Medulla oblongata (tissue), 1 donor: ENCODE data around the gene CFAP97D1.
"Not testable (repeated sequence)": the region's sequence is repeated elsewhere in the genome, so short reads cannot be mapped to it uniquely, and the experiment has no call there.

Source experiments
- DNase-seq: peaks from one replicate; pipeline ENCODE4 v3.0.0-alpha.2; 2015; ENCODE audit errors: extremely low spot score

CFAP97D1 gene

DNA sequence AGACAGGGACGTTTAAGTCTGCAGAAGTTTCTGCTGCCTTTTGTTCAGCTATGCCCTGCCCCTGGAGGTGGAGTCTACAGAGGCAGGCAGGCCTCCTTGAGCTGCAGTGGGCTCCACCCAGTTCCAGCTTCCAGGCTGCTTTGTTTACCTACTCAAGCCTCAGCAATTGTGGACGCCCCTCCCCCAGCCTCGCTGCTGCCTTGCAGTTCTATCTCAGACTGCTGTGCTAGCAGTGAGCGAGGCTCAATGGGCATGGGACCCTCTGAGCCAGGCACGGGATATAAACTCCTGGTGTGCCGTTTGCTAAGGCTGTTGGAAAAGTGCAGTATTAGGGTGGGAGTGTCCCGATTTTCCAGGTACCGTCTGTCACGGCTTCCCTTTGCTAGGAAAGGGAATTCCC, 17.8 kb downstream of the CFAP97D1 start:
- not testable (repeated sequence) for DNase-seq

DNA sequence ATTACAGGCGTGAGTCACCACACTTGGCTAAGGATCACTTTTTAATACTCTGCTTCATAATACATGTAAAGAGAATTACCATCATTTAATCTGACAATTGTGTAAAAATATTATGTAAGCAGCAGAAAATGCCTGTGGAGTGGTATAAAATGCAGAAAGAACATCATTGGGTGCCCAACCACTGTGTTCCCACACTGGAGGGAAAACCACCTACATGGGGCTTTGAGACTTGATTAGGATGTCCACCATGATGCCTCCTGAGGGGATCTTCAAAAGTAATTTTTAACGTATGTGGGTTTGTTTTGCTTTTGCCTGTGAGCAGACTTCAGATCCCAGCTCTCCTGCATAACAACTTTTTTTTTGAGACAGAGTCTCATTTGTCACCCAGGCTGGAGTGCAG, 18.8 kb downstream of the CFAP97D1 start:
- DNase-seq = no peak

DNA sequence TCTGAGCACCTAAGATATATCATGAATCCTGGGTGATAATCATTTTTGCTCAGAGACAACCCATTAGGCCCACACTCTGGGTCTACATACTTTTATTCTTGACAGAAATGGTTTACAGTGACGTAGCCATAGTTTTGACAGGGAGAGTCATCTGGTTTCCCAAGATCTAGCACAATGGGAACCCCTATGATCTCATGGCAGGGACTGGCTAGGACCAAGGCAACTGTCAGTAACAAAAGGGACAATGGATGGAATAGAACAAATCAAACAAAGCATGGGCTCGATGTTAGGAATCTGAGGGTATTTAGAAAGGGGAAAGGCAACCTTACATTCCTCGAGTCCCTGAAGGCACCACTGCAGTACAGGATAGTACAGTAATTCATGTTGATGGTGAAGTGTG, 20.5 kb downstream of the CFAP97D1 start:
- peak; percentile 61 for DNase-seq

DNA sequence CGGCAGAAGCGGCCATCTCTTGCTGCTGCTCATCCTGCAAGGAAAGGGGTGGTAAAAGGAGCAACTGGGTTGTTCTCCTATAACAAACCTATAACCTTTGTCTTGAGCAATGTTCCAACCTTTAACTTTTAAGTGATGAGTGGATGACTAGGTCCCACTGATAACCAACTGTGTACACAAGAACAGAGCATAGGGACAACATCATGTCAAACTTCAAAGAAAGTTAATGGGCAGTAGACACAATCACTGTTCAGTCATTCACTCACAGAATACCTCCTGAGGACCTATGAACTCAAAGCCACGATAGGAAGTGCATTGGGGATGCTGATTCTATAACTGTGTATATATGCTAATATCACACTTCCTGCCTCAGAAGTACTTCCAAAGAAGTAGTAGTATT, 21.6 kb downstream of the CFAP97D1 start:
- no peak for DNase-seq

DNA sequence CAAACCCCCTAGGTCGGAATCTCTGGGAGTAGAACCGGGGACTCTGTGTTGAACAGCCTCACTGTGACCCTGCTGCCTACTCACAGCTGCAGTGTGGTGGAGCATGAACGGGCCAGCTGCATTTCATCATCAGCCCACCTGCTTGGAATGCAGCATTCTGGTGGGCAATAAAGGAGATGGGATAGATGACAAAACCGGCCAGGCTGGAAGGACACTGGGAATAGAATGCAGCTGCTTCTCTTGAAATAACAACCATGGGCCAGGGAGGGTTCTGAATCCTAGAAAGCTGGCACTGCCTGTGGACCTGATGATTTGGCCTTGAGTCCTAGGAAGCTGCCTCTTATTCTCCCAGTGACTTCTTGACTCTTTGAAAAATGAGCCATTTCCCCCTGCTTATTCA, 23.5 kb downstream of the CFAP97D1 start:
- DNase-seq = no peak

DNA sequence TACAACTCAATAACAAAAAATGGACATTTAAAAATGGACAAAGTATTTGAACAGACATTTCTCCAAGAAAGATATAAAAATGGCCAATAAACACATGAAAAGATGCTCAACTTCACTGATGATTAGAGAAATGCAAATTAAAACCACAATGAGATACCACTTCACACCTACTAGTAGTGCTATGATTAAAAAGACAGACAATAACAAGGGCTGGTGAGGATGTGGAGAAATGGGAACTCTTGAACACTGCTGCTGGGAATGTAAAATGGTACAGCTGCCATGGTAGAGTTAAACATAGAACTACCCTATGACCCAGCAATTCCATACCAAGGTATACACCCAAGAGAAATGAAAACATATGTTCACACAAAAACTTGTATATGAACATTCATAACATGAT, 24.9 kb downstream of the CFAP97D1 start:
- DNase-seq = no peak

DNA sequence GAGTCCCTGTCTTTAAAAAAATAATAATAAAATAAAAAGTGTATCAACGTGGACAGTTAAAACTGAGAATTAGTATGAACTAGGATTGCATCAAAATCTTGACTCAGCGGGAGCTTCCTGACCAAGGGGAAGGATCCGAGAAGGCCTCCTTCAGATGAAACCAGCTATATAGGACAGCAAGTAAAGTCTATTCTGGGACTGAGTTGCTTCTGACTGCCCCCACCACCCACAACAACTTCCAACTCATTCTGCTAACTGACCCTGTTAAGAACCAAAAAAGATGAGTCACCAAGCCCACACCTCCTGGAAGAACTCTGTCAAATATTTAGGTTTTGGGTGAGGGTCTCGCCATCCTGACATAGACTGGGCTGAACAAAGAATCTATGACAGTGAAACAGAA, 27.8 kb downstream of the CFAP97D1 start:
- no peak for DNase-seq

DNA sequence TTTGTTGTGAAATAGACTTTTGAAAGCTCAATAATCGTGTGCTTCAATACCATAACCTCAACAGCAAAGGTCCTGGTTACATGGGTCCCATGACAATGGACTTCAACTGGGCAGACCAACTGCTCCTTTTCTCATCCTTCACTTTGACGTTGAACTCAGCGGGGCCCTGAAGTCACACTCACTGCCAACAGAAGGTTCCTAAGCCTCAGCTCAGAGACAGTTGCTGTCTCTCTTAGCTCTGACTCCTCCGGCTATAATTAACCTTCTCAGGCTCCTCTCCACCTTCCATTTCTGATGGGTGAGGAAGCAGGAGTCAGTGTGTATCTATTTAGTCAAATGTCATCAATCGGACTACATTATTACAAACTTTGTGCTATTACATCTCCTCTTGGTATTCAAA, 28.9 kb downstream of the CFAP97D1 start:
- no peak for DNase-seq

DNA sequence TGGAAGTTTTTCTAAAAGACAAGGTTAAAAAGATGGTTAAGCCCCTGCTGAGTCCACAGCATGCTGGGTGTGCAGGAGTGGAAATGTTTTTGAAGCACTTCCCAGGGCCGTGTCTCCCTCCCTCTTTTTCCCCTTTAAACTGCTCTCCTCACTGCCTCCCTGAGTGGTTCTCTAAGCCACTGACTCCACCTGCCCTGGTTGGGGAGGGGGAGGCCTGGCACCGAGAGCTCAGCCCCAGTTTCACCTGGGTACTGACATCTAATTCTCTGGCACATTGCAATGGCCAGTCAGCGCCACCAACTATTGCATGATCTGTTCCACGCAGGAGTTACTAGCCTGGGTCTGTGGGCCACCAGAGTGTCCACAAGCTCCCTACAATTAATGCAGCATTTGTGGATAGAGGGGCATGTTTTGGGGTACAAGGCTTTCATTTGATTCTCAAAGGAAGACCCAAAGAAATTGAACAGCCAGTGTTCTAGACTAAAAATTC, 30.0 kb downstream of the CFAP97D1 start:
- no peak for DNase-seq

DNA sequence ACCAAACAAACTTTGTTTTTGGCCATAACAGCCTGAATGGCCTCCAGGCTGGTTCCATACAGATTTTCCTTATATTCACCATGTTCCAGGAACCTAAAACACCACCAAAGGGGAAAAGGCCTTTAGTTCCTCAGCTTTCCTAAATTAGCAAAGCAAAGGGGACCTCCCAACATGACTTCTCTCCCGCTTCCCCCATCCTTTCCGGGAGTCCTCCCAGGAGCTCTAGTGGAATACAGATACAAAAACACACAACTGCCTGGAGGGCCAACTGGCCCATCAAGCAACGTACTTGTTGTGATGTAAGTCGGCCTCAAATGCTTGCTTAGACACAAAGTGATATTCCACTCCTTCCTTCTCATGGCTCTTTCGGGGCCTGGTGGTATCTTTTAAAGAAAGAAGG, 30.6 kb downstream of the CFAP97D1 start:
- no peak for DNase-seq

DNA sequence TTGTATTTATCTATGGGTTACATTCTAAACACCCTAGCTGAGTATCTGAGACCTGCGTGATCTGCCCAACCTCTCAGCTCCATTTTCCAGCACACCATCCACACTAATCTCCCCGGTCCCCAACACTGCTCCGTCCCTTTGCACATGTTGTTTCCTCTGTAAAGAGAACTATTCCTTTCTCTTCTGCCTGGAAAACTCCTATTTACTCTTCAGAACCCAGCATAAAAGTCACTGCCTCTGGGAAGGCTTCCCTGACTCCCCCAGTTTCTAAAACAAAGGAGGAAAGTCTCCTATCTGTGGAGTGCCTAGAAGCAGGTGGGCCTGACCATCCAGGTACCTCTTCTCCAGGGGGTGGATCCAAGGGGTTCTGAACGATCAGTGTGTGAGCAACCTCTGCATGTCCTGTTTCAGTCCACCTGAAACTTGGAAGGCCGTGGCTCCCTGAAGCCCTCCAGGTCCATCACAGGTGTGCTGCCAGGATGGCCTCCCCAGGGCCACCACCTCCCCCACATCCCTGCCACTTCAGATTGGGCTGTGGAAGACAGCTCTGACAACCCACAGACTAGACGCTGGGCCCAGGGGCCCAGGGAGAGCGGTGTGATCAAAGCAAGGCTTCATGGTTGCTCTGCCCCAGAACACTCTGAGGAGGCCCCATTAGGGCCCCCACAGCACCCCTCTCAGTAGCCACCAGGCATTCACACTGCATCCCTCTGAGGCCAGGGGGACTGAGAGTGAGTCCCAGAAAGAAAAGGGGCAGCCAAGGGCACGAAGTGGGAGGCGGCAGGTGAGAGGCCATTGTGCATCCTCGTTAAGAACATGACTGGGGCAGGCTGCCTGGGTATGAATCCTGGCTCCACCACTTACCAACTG, 32.4 kb downstream of the CFAP97D1 start:
- DNase-seq = no peak

DNA sequence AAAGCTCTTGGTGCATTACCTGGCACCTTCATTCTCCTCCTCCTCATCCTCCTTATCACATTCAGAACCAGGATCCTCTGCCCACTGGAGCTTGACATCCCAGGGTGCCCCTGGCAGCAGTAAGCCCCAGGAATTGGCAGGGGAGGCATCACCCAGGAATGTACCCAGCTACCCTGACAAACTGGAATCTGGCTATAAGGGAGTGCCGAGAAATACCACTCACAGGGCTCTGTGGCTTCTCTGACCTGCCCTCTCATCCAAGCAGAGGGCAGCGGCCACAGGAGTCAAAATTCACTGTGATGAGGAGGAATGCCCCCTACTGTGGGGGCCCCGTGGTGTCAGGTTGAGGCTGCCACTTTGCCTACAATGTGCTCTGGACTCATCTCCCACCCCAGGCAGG, 33.2 kb downstream of the CFAP97D1 start:
- no peak for DNase-seq

DNA sequence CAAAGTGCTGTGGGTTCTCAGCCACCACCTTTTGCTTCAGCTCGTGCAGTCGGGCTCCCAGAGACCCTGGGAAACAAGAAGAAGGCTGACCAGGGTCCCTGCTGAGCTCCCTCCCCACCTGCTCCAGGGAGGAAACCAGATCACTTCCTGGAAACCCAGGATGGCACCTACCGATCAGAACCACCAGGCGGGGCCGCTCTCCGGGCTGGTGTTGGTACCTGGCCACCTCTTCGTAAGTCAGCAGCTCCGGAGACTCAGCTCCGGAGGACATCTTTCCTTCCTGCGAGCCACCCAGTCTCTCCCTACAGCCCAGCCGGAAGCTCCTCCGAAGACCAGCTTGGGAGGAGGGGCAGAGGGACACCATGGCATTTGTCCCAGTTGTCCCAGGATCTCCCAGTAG, 33.8 kb downstream of the CFAP97D1 start:
- DNase-seq = no peak

DNA sequence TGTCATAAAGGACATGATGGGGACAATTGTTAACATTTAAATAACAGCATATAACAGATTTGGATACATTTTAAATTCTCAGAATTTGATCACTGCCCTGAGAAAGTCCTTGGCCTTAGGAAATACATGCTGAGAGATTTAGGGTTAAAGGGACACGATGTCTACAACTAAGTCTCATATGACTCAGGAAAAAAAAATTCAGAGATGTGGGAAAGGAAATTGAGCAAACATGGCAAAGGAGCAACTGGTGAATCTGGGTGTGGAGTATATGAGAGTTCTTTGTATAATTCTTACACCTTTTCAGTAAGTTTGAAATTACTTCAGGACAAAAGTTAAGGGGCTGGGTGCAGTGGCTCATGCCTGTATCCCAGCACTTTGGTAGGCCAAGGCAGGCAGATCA, 34.5 kb downstream of the CFAP97D1 start:
- DNase-seq = no peak

DNA sequence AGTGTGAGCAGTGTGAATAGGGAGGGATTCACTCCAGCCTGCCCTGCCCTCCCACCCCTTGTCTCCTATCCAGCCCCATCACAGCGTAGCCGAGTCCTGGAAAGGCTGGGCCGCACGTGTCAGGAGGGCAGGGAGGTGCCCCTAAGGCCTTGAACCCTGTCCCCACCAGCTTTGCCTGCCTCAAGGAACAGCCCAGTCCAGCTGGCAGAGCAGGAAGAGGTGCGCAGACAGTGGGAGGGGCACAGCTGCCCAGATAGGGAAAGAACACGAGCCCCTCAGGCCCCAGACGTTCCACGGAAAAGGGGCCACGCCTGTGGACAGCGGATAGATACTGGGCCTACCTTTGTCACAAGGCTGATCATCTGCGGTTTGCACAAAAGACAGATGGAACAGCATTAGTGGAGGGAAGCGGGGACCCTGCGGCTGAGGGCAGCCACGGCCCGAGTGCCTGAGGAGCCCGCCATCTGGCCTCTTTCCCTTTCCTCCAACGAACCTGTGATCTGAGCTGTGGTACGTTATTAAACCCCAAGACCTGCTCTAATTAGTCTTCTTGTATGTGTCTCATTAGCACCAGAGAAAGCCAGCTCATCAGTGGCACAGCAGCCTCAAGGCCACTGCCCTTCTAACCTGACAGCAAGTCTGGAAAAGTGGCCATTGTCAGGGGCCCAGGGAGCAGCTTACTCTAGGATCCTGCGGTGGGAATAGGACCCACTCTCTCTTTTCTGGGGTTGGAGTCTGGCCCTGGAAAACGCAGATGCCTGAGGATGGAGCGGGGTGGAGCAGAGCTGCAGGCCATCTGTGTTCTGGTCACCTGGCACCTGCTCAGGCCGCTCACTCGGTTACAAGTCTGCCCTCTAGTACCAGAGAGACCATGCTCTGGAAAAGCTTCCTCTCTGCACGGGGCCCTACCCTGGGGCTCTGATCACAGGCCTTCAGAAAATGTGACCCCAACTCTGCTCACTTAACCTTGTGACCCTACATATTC, 36.4 kb downstream of the CFAP97D1 start:
- DNase-seq = no peak

DNA sequence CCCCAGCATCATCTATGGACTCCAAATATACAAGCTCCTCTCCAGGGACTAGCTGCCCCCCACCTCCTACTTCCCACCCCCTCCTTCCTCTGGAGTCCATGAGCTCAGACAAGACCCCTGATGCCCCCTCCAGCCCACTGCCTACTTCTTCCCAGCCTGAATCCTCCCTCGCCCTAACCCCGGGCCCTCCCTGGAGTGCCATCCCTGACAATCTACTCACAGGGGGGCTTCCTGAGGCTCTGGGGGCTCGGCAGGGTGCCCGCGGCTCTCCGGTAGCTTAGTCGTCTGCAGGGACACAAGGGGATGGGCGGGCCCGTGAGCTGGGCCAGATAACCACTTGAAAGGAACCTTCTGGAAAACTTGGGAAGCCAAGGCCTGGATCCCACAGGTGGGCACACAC, 37.6 kb downstream of the CFAP97D1 start:
- DNase-seq = no peak

DNA sequence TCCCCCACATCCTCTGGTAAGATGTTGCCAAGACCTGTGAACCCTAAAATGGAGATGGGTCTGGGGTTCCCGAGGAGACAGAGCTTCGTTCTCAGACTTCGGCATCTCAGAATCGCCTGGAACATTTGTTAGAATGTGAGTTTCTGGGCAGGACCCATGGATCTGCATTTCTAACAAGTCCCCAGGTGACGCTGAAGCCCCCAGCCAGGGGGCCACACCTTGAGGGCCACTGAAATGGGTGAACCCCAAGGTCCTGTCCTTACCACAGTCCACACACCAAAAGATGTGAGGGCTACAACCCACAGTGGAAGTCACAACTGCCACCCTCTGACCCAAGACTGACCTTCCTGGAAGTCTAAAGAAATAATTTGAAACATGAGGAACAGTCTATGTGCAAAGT, 38.7 kb downstream of the CFAP97D1 start:
- no peak for DNase-seq

DNA sequence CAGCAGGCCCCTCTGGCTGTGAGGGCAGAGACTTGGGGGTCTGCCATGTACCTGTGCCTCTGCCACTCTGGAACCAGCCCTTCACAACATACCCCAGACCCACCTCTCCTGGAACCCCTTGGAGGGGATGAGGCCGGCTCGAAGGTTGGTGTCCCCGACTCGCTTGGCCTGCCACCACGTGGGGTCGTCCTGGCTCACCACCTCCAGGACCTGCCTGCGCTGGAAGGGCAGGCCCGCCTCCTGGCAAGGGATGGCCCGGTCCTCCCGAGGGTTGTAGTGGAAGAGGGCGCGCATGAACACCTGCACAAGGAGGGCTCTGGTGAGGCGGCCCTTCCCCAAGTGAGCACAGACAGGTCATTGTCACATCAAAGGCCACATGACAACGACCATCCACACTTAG, 40.5 kb downstream of the CFAP97D1 start:
- no peak for DNase-seq

DNA sequence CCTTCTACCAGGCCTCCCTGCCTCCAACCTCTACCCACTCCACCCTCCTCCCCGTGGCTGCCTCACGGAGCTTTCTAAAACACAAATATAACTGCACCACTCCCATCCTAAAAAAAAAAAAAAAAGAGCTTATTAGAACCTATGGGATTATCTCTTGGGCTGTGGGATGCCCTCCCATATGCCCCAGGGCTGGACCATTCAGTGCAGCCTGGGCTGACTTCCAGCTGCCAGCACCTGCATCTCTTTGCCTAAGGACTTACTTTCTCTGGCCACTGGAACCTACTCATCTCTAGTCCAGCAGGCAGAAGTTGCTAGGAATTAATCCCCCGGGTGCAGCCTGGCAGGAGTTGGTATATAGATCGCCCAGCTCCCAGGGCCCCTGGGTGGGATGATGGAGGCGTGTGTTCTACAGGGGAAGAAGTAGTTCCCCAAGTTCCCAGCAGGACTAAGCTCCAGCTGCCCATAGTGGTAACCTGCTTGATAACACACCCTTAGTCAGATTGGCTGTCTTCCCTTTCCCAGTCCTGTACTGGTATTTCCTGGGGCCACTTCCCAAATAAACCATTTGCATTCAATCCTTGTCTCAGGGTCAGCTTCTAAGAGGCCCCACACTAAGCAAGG, 42.4 kb downstream of the CFAP97D1 start:
- no peak for DNase-seq

DNA sequence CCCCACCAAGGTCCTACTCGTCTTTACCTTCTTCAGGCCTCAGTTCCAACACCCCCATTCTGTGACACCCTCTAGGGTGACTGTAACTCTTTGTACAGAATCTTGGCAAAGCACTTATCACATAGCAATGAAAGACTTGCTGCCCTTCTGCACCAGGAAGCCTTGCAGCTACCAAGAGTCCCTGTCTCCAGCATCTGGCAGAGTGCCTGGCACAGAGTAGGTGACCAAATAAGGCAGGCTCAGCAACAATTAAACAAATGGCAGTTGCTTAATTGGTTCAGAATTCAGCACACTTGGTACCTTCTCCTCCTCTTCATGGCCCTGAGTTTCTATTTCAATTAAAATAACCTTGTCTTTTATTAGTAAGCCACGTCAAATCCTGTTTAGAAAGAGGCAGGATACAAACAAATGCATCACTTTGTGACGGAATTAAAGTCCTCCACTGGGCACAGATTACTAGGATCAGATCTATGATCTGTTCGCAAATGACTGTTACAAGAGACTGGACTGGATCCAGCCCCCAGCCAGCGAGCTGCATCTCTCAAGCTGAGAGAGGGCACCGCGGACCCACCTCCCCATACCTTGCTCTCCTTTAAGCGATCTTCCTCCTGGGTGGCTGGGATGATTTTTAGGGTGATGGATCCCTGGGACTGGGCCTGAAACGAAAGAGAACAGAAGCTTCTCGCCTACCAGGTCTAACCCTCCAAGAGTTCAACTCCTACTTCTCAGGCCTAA, 43.3 kb downstream of the CFAP97D1 start:
- no peak for DNase-seq

DNA sequence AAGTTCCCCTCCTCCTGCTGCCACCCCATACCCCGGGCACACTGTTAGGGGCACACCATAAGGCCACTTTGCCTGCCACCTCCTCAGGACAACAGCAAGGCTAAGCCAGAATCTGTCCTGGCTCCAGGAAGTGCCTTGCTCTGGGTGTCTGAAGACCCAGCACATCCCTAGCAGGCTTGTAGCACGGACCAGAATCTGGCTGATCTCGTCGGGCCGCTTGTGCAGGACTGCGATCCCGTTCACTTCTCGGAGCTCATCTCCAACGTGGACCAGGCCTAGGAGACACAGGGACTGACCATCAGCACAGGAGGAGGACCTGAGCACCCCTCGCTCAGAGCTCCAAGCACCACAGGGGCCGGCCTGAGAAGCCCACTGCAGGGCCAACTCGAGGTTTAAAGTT, 45.3 kb downstream of the CFAP97D1 start:
- DNase-seq = no peak
